GM23338 (cell line): ENCODE measurements around the gene CUL7. TPM values are rescaled to one million over a fixed set of nuclear protein-coding genes. Genes with fewer than 3 reads are reported as not detected.
"Not testable (repeated sequence)": the region's sequence is repeated elsewhere in the genome, so short reads cannot be mapped to it uniquely, and the experiment has no call there.

ENCODE experiments used
- ATAC-seq: fragments of 200-7000 bp; cut with Tn5 transposase; 3 replicates; pipeline ENCODE4 v1.9.1; 2020
- DNase-seq: peaks from one replicate; pipeline ENCODE4 v3.0.0-alpha.2; 2015; ENCODE audit warnings: low spot score
- H2AFZ ChIP-seq: fragments of 200-600 bp; sonication (generic); 2 replicates; pipeline ENCODE4 v1.8.0; 2016; ENCODE audit warnings: antibody characterized with exemption, mild to moderate bottlenecking, moderate library complexity
- H3F3A ChIP-seq: fragments of 200-600 bp; sonication (generic); replicated peaks from 2 replicates; pipeline ENCODE4 v1.8.0; 2017; ENCODE audit warnings: antibody characterized with exemption, mixed run types, low read depth
- H3K27ac ChIP-seq: fragments of 200-600 bp; sonication (generic); 2 replicates; pipeline ENCODE4 v1.6.1; 2016; ENCODE audit warnings: low read depth
- H3K27me3 ChIP-seq: fragments of 200-600 bp; sonication (generic); 2 replicates; pipeline ENCODE4 v1.8.0; 2016; ENCODE audit warnings: mild to moderate bottlenecking, mixed run types, moderate library complexity; ENCODE audit not compliant: insufficient read depth
- H3K36me3 ChIP-seq: fragments of 200-600 bp; sonication (generic); 2 replicates; pipeline ENCODE4 v1.8.0; 2016; ENCODE audit warnings: mild to moderate bottlenecking; ENCODE audit not compliant: insufficient read depth
- H3K4me1 ChIP-seq: fragments of 200-600 bp; sonication (generic); 2 replicates; pipeline ENCODE4 v1.8.0; 2016; ENCODE audit warnings: mild to moderate bottlenecking, moderate library complexity; ENCODE audit not compliant: insufficient read depth
- H3K4me2 ChIP-seq: fragments of 200-600 bp; sonication (generic); 2 replicates; pipeline ENCODE4 v1.7.1; 2017; ENCODE audit warnings: mixed run types
- H3K4me3 ChIP-seq: fragments of 200-600 bp; sonication (generic); 2 replicates; pipeline ENCODE4 v1.6.1; 2016; ENCODE audit warnings: mixed run types
- H3K79me2 ChIP-seq: fragments of 200-600 bp; sonication (generic); replicated peaks from 2 replicates; pipeline ENCODE4 v1.8.0; 2017; ENCODE audit warnings: mild to moderate bottlenecking; ENCODE audit not compliant: insufficient read depth
- H3K9me2 ChIP-seq: fragments of 200-600 bp; sonication (generic); 2 replicates; pipeline ENCODE4 v1.8.0; 2017; ENCODE audit not compliant: insufficient read depth
- H4K20me1 ChIP-seq: fragments of 200-600 bp; sonication (generic); replicated peaks from 2 replicates; pipeline ENCODE4 v1.8.0; 2017; ENCODE audit warnings: mild to moderate bottlenecking; ENCODE audit not compliant: insufficient read depth
- H3K27ac Mint-ChIP-seq: 2 replicates; pipeline ENCODE4 v1.8.0; 2020; ENCODE audit warnings: inconsistent platforms, mild to moderate bottlenecking, moderate library complexity, mixed read lengths
- H3K27me3 Mint-ChIP-seq: 3 replicates; pipeline ENCODE4 v1.8.0; 2022; ENCODE audit warnings: low read depth, mild to moderate bottlenecking, moderate library complexity, mixed read lengths, inconsistent platforms; ENCODE audit not compliant: insufficient read depth, poor library complexity
- H3K36me3 Mint-ChIP-seq: 3 replicates; pipeline ENCODE4 v1.8.0; 2021; ENCODE audit warnings: low read depth, mild to moderate bottlenecking, inconsistent platforms, moderate library complexity, mixed read lengths
- H3K4me1 Mint-ChIP-seq: 3 replicates; pipeline ENCODE4 v1.8.0; 2020; ENCODE audit warnings: mild to moderate bottlenecking, inconsistent platforms, mixed read lengths
- H3K4me3 Mint-ChIP-seq: 3 replicates; pipeline ENCODE4 v1.8.0; 2021; ENCODE audit warnings: moderate library complexity, mild to moderate bottlenecking, inconsistent platforms, mixed read lengths
- H3K9me3 Mint-ChIP-seq: 3 replicates; pipeline ENCODE4 v1.8.0; 2020; ENCODE audit warnings: moderate library complexity, mild to moderate bottlenecking, inconsistent platforms, mixed read lengths
- CTCF ChIP-seq, 2 experiments: fragments of 200-600 bp in 1 of 2; sonication (generic) in 1 of 2; conservative IDR thresholded peaks; 2 replicates each; pipeline versions ENCODE4 v1.5.1 to v1.6.1; 2016 to 2017; ENCODE audit warnings: antibody characterized with exemption in 2 of 2, low read depth in 2 of 2, mild to moderate bottlenecking in 2 of 2, moderate library complexity in 1 of 2
- EZH2phosphoT487 ChIP-seq: fragments of 200-600 bp; sonication (generic); IDR thresholded peaks from one replicate; pipeline ENCODE4 v1.8.1; 2018; ENCODE audit warnings: antibody characterized with exemption; ENCODE audit not compliant: unreplicated experiment
- JUNB ChIP-seq: IDR thresholded peaks from one replicate; pipeline ENCODE4 v1.6.1; 2016; ENCODE audit warnings: antibody characterized with exemption; ENCODE audit not compliant: unreplicated experiment
- POLR2AphosphoS5 ChIP-seq: IDR thresholded peaks from 2 replicates; pipeline ENCODE4 v1.6.1; 2016; ENCODE audit warnings: antibody characterized with exemption, low read depth
- REST ChIP-seq: IDR thresholded peaks from one replicate; pipeline ENCODE4 v1.6.1; 2018; ENCODE audit warnings: antibody characterized with exemption; ENCODE audit not compliant: unreplicated experiment
- STAT1 ChIP-seq: IDR thresholded peaks from one replicate; pipeline ENCODE4 v1.6.1; 2016; ENCODE audit warnings: antibody characterized with exemption; ENCODE audit not compliant: unreplicated experiment
- ZNF114 ChIP-seq: fragments of 250-450 bp; sonication (Bioruptor Pico); IDR thresholded peaks from 2 replicates; pipeline ENCODE4 v1.5.0; 2020; ENCODE audit warnings: mild to moderate bottlenecking, moderate library complexity
- polyA plus RNA-seq: library from polyadenylated mRNA; unstranded; fragments of >200 nt; fragmentation: Nextera tagmentation; extraction: Ambion mirVana; gene quantifications from 2 replicates; pipeline ENCODE4 v1.2.1, GENCODE V29; 2016
- total RNA-seq: library from RNA; depleted of rRNA; stranded (reverse); fragments of >200 nt; shearing (Covaris generic); gene quantifications from 2 replicates; pipeline ENCODE4 v1.2.3, GENCODE V29; 2014
- TF ChIP-seq, protein P1 (sequence below): fragments of 250-450 bp; sonication (Bioruptor Pico); IDR thresholded peaks from 2 replicates; pipeline ENCODE4 v1.5.0; 2020; ENCODE audit warnings: mild to moderate bottlenecking, moderate library complexity

CUL7 gene
- total and polyA plus RNA-seq, 2 experiments from 2014 or later, result 3.4 to 13.2 TPM

GRCh38 chr6:43001843-43002242, 51.8 kb downstream of the CUL7 start:
- H3K4me2 ChIP-seq, result no peak overlapping the region
- no peak overlapping the region for H3K4me3 Mint-ChIP-seq
- no peak for TF ChIP-seq CTCF (conservative IDR thresholded peaks at IDR 0.05; ENCODE audit: low read depth in 2 of 2)
- TF ChIP-seq ZNF114, result no peak
- TF ChIP-seq, protein P1, sequence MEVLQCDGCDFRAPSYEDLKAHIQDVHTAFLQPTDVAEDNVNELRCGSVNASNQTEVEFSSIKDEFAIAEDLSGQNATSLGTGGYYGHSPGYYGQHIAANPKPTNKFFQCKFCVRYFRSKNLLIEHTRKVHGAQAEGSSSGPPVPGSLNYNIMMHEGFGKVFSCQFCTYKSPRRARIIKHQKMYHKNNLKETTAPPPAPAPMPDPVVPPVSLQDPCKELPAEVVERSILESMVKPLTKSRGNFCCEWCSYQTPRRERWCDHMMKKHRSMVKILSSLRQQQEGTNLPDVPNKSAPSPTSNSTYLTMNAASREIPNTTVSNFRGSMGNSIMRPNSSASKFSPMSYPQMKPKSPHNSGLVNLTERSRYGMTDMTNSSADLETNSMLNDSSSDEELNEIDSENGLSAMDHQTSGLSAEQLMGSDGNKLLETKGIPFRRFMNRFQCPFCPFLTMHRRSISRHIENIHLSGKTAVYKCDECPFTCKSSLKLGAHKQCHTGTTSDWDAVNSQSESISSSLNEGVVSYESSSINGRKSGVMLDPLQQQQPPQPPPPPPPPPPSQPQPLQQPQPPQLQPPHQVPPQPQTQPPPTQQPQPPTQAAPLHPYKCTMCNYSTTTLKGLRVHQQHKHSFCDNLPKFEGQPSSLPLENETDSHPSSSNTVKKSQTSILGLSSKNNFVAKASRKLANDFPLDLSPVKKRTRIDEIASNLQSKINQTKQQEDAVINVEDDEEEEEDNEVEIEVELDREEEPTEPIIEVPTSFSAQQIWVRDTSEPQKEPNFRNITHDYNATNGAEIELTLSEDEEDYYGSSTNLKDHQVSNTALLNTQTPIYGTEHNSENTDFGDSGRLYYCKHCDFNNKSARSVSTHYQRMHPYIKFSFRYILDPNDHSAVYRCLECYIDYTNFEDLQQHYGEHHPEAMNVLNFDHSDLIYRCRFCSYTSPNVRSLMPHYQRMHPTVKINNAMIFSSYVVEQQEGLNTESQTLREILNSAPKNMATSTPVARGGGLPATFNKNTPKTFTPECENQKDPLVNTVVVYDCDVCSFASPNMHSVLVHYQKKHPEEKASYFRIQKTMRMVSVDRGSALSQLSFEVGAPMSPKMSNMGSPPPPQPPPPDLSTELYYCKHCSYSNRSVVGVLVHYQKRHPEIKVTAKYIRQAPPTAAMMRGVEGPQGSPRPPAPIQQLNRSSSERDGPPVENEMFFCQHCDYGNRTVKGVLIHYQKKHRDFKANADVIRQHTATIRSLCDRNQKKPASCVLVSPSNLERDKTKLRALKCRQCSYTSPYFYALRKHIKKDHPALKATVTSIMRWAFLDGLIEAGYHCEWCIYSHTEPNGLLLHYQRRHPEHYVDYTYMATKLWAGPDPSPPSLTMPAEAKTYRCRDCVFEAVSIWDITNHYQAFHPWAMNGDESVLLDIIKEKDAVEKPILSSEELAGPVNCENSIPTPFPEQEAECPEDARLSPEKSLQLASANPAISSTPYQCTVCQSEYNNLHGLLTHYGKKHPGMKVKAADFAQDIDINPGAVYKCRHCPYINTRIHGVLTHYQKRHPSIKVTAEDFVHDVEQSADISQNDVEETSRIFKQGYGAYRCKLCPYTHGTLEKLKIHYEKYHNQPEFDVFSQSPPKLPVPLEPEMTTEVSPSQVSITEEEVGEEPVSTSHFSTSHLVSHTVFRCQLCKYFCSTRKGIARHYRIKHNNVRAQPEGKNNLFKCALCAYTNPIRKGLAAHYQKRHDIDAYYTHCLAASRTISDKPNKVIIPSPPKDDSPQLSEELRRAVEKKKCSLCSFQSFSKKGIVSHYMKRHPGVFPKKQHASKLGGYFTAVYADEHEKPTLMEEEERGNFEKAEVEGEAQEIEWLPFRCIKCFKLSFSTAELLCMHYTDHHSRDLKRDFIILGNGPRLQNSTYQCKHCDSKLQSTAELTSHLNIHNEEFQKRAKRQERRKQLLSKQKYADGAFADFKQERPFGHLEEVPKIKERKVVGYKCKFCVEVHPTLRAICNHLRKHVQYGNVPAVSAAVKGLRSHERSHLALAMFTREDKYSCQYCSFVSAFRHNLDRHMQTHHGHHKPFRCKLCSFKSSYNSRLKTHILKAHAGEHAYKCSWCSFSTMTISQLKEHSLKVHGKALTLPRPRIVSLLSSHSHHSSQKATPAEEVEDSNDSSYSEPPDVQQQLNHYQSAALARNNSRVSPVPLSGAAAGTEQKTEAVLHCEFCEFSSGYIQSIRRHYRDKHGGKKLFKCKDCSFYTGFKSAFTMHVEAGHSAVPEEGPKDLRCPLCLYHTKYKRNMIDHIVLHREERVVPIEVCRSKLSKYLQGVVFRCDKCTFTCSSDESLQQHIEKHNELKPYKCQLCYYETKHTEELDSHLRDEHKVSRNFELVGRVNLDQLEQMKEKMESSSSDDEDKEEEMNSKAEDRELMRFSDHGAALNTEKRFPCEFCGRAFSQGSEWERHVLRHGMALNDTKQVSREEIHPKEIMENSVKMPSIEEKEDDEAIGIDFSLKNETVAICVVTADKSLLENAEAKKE (CRISPR knock-in tag), result no peak
- no peak for TF ChIP-seq STAT1
- no peak for TF ChIP-seq EZH2phosphoT487
- no peak for TF ChIP-seq REST
- TF ChIP-seq POLR2AphosphoS5, result no peak
- no peak for TF ChIP-seq JUNB
- H3K9me3 Mint-ChIP-seq, result no peaks in the 10 kb centered on the region
- no peaks in the 10 kb centered on the region for H3K36me3 ChIP-seq
- no peaks in the 10 kb centered on the region for H3F3A ChIP-seq
- H3K27ac Mint-ChIP-seq, result no peak overlapping the region
- peaks cover 7% of the 10 kb centered on the region; the same call in 2 of the 3 replicates for H3K36me3 Mint-ChIP-seq
- DNase-seq, result no peak
- peaks cover 4% of the 10 kb centered on the region; the same call in 2 of the 3 replicates for H3K4me1 Mint-ChIP-seq
- no peaks in the 10 kb centered on the region for H3K79me2 ChIP-seq
- H3K4me1 ChIP-seq, result 0 out of 2 replicates have a peak, but pooled peaks cover 5% of the 10 kb centered on the region
- no peaks in the 10 kb centered on the region for H3K9me2 ChIP-seq
- peaks cover 10% of the 10 kb centered on the region for H4K20me1 ChIP-seq
- H3K27me3 Mint-ChIP-seq, result peaks cover 1% of the 10 kb centered on the region
- no peaks in the 10 kb centered on the region for H3K27me3 ChIP-seq
- H3K27ac ChIP-seq, result no peak overlapping the region
- H2AFZ ChIP-seq, result no peak overlapping the region
- ATAC-seq, result no peak
- no peak overlapping the region for H3K4me3 ChIP-seq

GRCh38 chr6:42998205-42998604, 55.4 kb downstream of the CUL7 start:
- H3K27ac ChIP-seq, H2AFZ ChIP-seq, H3K4me2 ChIP-seq, H3K27me3 ChIP-seq, H3K79me2 ChIP-seq, H3K4me3 ChIP-seq, DNase-seq, ATAC-seq, H3K36me3 Mint-ChIP-seq, H3K9me2 ChIP-seq, H3K27me3 Mint-ChIP-seq, H3K4me1 ChIP-seq, H3K27ac Mint-ChIP-seq, H3K9me3 Mint-ChIP-seq, H3K4me3 Mint-ChIP-seq, H3K4me1 Mint-ChIP-seq, H3F3A ChIP-seq, H3K36me3 ChIP-seq: not testable (repeated sequence)
- H4K20me1 ChIP-seq, result peaks cover 16% of the 10 kb centered on the region
